Lower lobe of right lung (tissue), 2 donors: ENCODE results near the gene PDSS1. TPM values are rescaled to one million over a fixed set of nuclear protein-coding genes. Genes with fewer than 3 reads are reported as not detected.

ENCODE experiments used
- ATAC-seq, 2 donors: fragments of 200-7000 bp; cut with Tn5 transposase; one replicate each; pipeline ENCODE4 v1.9.1; 2020 to 2022; ENCODE audit warnings: mild to moderate bottlenecking in 2 of 2, moderate library complexity in 2 of 2
- DNase-seq: peaks from one replicate; pipeline ENCODE4 v3.0.0-alpha.2; 2020
- H3K27ac ChIP-seq: fragments of 200-600 bp; one replicate; pipeline ENCODE4 v1.8.0; 2022
- H3K27me3 ChIP-seq: fragments of 200-600 bp; one replicate; pipeline ENCODE4 v1.8.0; 2022; ENCODE audit warnings: low read depth
- H3K36me3 ChIP-seq: fragments of 200-600 bp; one replicate; pipeline ENCODE4 v1.8.0; 2022; ENCODE audit warnings: mild to moderate bottlenecking
- H3K4me1 ChIP-seq: fragments of 200-600 bp; one replicate; pipeline ENCODE4 v1.8.0; 2022
- H3K4me3 ChIP-seq: fragments of 200-600 bp; one replicate; pipeline ENCODE4 v1.8.0; 2022; ENCODE audit warnings: mild to moderate bottlenecking
- H3K9me3 ChIP-seq: fragments of 200-600 bp; one replicate; pipeline ENCODE4 v1.8.0; 2022
- intact Hi-C: fragments of 100-400 bp; cut with DNase I; formaldehyde crosslinking; loops from one replicate; pipeline ENCODE4 v1.11.0; 2022
- total RNA-seq: library from RNA; stranded (reverse); fragmentation: NEBNext Ultra II Directional; extraction: Animal tissue kit (Norgen Biotek cat#: 25700); gene quantifications from one replicate; pipeline ENCODE4 v1.2.1, GENCODE V29; 2021
- TF ChIP-seq, protein P1 (sequence below): fragments of 200-600 bp; IDR thresholded peaks from one replicate; pipeline ENCODE4 v1.8.0; 2022; ENCODE audit warnings: antibody characterized with exemption, mild to moderate bottlenecking
- donor health status: DM: no; HTN: yes; CAD: no; lungs with severe emphysema.

PDSS1 gene
- total RNA-seq, 1 donor from 2014 or later, result 6.4 TPM

DNA sequence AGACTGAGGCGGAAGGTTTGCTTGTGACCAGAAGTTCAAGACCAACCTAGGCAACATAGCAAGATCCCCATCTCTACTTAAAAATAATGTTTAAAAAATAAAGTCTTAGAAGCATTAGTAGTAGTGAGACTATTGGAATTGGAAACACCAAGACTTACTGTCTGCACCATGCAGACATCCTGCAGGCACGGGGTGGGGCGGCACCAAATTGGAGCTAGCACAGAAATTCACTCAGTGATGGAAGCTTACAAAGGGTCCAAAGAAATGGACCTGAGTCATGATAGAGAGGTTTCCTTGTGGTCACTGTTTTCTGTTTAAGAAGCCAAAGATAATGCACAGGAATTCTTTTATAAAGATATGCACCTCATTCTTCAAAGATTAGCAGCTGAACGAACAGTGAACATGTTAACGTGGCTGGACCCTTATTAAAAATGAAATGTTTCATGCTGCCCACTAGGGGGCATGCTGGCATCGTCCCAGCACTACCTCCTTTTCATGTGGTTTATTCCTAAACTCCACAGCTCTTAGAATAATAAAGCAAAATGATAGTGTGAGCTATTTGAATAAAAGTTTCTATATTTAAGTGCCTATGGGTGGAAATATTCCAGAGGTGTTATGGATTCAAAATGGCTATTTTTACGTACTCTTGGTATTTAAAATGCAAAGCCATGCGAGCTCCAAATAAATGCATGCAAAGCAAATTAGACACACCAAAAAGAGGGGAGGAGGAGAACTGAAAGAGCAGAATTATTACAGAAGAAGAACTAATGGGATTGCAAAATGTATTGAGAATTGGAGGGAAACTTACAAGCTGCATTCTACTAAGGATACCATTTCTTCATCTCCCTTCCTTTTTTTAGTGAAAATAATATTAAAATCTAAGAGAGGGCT, 28.6 kb downstream of the PDSS1 start:
- Histone ChIP-seq H3K36me3 (peaks cover 37% of the 10 kb centered on the region), H3K27ac (no peak overlapping the region), H3K4me1 (no peaks in the 10 kb centered on the region), H3K27me3 (no peaks in the 10 kb centered on the region), H3K9me3 (no peaks in the 10 kb centered on the region), H3K4me3 (no peak overlapping the region)
- intact Hi-C loops, result loop anchor here (10.0 kb wide), 1 partner anchor 159 kb away; no protein-coding TSS in a partner anchor
- DNase-seq, result peak; percentile 68
- ATAC-seq, result peak; percentile 70 to 78
- TF ChIP-seq, protein P1, sequence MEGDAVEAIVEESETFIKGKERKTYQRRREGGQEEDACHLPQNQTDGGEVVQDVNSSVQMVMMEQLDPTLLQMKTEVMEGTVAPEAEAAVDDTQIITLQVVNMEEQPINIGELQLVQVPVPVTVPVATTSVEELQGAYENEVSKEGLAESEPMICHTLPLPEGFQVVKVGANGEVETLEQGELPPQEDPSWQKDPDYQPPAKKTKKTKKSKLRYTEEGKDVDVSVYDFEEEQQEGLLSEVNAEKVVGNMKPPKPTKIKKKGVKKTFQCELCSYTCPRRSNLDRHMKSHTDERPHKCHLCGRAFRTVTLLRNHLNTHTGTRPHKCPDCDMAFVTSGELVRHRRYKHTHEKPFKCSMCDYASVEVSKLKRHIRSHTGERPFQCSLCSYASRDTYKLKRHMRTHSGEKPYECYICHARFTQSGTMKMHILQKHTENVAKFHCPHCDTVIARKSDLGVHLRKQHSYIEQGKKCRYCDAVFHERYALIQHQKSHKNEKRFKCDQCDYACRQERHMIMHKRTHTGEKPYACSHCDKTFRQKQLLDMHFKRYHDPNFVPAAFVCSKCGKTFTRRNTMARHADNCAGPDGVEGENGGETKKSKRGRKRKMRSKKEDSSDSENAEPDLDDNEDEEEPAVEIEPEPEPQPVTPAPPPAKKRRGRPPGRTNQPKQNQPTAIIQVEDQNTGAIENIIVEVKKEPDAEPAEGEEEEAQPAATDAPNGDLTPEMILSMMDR, result peak; percentile 80

DNA sequence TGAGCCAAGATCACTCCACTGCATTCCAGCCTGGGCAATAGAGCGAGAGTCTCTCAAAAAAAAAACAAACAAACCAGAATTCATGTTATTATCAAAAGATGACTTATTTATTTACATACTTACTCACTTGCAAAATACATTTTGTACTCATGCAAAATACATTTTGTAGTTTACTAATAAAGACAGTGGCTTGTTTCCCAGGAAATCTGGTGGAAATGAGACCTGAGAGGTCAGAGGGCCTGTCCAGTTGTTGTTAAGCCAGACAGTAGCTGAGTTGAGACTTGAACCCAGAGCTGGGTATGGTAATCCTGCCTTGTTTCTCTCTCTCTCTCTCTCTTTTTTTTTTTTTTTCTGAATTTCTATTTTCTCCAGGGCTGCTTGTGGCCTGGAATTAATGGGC, 29.5 kb downstream of the PDSS1 start:
- H3K9me3 ChIP-seq, result no peaks in the 10 kb centered on the region
- TF ChIP-seq, protein P1, result no peak
- intact Hi-C loops, result loop anchor here (10.0 kb wide), 1 partner anchor 158 kb away; no protein-coding TSS in a partner anchor
- no peak for DNase-seq
- no peaks in the 10 kb centered on the region for H3K4me1 ChIP-seq
- H3K36me3 ChIP-seq, result peaks cover 40% of the 10 kb centered on the region
- no peak overlapping the region for H3K4me3 ChIP-seq
- no peaks in the 10 kb centered on the region for H3K27me3 ChIP-seq
- H3K27ac ChIP-seq, result no peak overlapping the region
- no peak for ATAC-seq

DNA sequence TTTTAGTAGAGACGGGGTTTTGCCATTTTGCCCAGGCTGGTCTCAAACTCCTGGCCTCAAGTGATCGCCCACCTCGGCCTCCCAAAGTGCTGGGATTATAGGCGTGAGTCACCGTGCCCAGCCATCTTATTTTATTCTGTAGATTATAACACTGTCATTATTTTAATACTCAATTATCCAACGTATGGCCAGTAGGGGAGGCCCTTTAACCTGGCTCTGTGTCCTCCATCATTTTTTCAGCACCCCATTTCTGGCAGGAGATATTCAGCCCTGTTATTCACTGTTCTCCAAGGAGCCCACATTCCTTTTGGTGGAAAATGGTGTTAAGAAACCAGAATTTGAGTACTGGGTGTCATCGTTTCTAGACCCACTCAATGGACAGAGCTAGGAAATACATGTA, 31.5 kb downstream of the PDSS1 start:
- no peak for ATAC-seq
- Histone ChIP-seq H3K36me3 (peaks cover 41% of the 10 kb centered on the region), H3K4me3 (no peak overlapping the region), H3K27ac (no peak overlapping the region), H3K9me3 (no peaks in the 10 kb centered on the region), H3K27me3 (no peaks in the 10 kb centered on the region), H3K4me1 (no peaks in the 10 kb centered on the region)
- TF ChIP-seq, protein P1, result no peak
- intact Hi-C loops, result loop anchor here (10.0 kb wide), 1 partner anchor 156 kb away; no protein-coding TSS in a partner anchor
- no peak for DNase-seq

DNA sequence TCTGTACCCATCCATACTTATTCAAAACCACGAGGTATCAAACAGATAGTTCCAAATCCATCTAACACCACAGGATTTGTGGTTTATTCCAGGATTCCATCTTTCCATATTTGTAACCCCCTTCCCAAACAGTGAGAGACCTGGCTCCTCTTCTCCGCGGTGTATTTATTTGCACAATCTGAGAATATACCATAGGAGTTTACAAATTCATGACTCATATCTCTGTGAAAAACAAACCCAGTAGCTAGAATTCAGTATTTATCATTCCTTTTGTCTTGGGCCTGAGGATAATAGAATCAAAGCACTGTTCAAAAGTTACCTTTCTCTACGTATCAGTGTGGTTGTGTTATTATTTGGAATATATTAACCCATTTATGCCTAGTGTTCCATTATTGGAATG, 31.9 kb downstream of the PDSS1 start:
- TF ChIP-seq, protein P1, result no peak
- Histone ChIP-seq H3K27ac (no peak overlapping the region), H3K4me3 (no peak overlapping the region), H3K36me3 (peaks cover 42% of the 10 kb centered on the region), H3K27me3 (no peaks in the 10 kb centered on the region), H3K4me1 (no peaks in the 10 kb centered on the region), H3K9me3 (no peaks in the 10 kb centered on the region)
- ATAC-seq, result no peak
- intact Hi-C loops, result loop anchor here (10.0 kb wide), 1 partner anchor 155 kb away; no protein-coding TSS in a partner anchor
- DNase-seq, result no peak

DNA sequence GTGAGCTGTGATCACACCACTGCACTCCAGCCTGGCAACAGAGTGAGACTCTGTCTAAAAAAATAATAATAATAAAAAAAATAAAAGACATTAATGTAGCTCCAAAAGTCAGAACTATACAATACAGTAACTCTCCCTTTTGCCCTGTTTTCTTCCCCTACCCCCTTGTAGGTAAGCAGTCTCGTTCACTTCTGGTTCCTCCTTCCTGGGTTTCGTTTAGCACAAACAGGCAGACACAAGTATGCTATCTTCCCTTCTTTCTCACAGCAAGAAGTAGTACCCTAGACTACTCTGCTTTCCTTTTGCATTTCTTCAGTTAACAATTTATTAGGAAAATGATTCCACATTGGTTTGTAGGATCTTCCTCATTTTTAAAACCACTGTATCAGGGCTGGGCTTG, 33.1 kb downstream of the PDSS1 start:
- no peaks in the 10 kb centered on the region for H3K4me1 ChIP-seq
- peaks cover 40% of the 10 kb centered on the region for H3K36me3 ChIP-seq
- ATAC-seq, result no peak
- H3K27ac ChIP-seq, result no peak overlapping the region
- H3K9me3 ChIP-seq, result no peaks in the 10 kb centered on the region
- no peak for DNase-seq
- no peaks in the 10 kb centered on the region for H3K27me3 ChIP-seq
- TF ChIP-seq, protein P1, result no peak
- intact Hi-C loops, result no loop called here
- H3K4me3 ChIP-seq, result no peak overlapping the region
